Measurements from ENCODE around the gene HOXA11.

HOXA11 gene

GRCh38 chr7:27182285-27182841 is 2.7 kb downstream of the HOXA11 start:
- no peak for DNase-seq

- DNase-seq = no peak
These were observed 3.2 kb downstream of the HOXA11 start for GRCh38 chr7:27181795-27182275.

GRCh38 chr7:27180431-27181420 is 4.3 kb downstream of the HOXA11 start:
- no peak for DNase-seq

- DNase-seq = peak in 6 of 56 donors; percentile 6 to 35 (median 10)
These were observed 5.3 kb downstream of the HOXA11 start for GRCh38 chr7:27179503-27180430.

GRCh38 chr7:27179030-27179429 is 6.0 kb downstream of the HOXA11 start:
- no peak for DNase-seq

GRCh38 chr7:27178366-27178765 is 6.7 kb downstream of the HOXA11 start:
- no peak for DNase-seq

- no peak for DNase-seq
These were observed 7.2 kb downstream of the HOXA11 start for GRCh38 chr7:27177795-27178320.

- DNase-seq = no peak
These were observed 7.9 kb downstream of the HOXA11 start for GRCh38 chr7:27176962-27177794.

- no peak for DNase-seq
These were observed 8.5 kb downstream of the HOXA11 start for GRCh38 chr7:27176524-27176845.

- DNase-seq = no peak
These were observed 9.2 kb downstream of the HOXA11 start for GRCh38 chr7:27175626-27176523.

GRCh38 chr7:27174874-27175625 is 10.0 kb downstream of the HOXA11 start:
- no peak for DNase-seq

- DNase-seq = no peak
These were observed 10.8 kb downstream of the HOXA11 start, which contains the start of gene HOXA10 for GRCh38 chr7:27173956-27174873. TSS of gene HOXA10 (minus strand) at chr7:27174320. CDS start at chr7:27174306, 14 bp downstream.

GRCh38 chr7:27173511-27173955 is 11.5 kb downstream of the HOXA11 start:
- DNase-seq = no peak

GRCh38 chr7:27172823-27173510 is 12.1 kb downstream of the HOXA11 start:
- no peak for DNase-seq

- DNase-seq = no peak
These were observed 12.7 kb downstream of the HOXA11 start for GRCh38 chr7:27172315-27172774.

- no peak for DNase-seq
These were observed 13.3 kb downstream of the HOXA11 start for GRCh38 chr7:27171637-27172314.
